Lung (tissue), 12 donors: ENCODE measurements around the gene YWHAE. TPM values are rescaled to one million over a fixed set of nuclear protein-coding genes. Genes with fewer than 3 reads are reported as not detected.
"Not testable (repeated sequence)": the region's sequence is repeated elsewhere in the genome, so short reads cannot be mapped to it uniquely, and the experiment has no call there.

Experiments used
- ATAC-seq: fragments of 200-7000 bp; cut with Tn5 transposase; one replicate; pipeline ENCODE4 v1.9.1; 2020; ENCODE audit warnings: moderate number of reproducible peaks; ENCODE audit not compliant: insufficient read depth, low FRiP score
- DNase-seq, 3 donors: peaks; one replicate each; pipeline ENCODE4 v3.0.0-alpha.2; 2013 to 2017
- H3K27ac ChIP-seq, 2 donors: one replicate each; pipeline ENCODE4 v1.5.1; 2013; ENCODE audit warnings: mild to moderate bottlenecking in 2 of 2, moderate library complexity in 2 of 2, control low read depth in 1 of 2, inconsistent platforms in 1 of 2, low read depth in 1 of 2, low read length in 1 of 2
- H3K27me3 ChIP-seq, 3 donors: one replicate each; pipeline ENCODE4 v1.5.1; 2013; ENCODE audit warnings: low read length in 2 of 3; ENCODE audit not compliant: control insufficient read depth in 3 of 3, insufficient read depth in 3 of 3
- H3K36me3 ChIP-seq, 4 donors: one replicate each; pipeline ENCODE4 v1.5.1; 2013; ENCODE audit warnings: low read length in 4 of 4, mild to moderate bottlenecking in 1 of 4, moderate library complexity in 1 of 4; ENCODE audit not compliant: control insufficient read depth in 4 of 4, insufficient read depth in 4 of 4
- H3K4me1 ChIP-seq, 5 donors: one replicate each; pipeline ENCODE4 v1.5.1; 2013; ENCODE audit warnings: low read length in 5 of 5, mild to moderate bottlenecking in 2 of 5, moderate library complexity in 1 of 5; ENCODE audit not compliant: control insufficient read depth in 5 of 5, insufficient read depth in 5 of 5
- H3K4me3 ChIP-seq: one replicate; pipeline ENCODE4 v1.5.1; 2013; ENCODE audit warnings: mild to moderate bottlenecking, control low read depth, moderate library complexity
- H3K9ac ChIP-seq, 2 donors: one replicate each; pipeline ENCODE4 v1.5.1; 2013; ENCODE audit warnings: low read length in 2 of 2, control low read depth in 1 of 2; ENCODE audit not compliant: insufficient read depth in 1 of 2
- H3K9me3 ChIP-seq, 4 donors: one replicate each; pipeline ENCODE4 v1.5.1; 2013; ENCODE audit warnings: low read length in 3 of 4, mild to moderate bottlenecking in 1 of 4, moderate library complexity in 1 of 4; ENCODE audit not compliant: control insufficient read depth in 4 of 4, insufficient read depth in 3 of 4
- WGBS, 2 donors: extraction: QIAGEN DNeasy Blood & Tissue Kit; methylation state at CpG; one replicate each; pipeline ENCODE4 v1.1.7; 2013; 5-methylcytosine and 5-hydroxymethylcytosine counted together
- polyA plus RNA-seq, 2 donors: library from polyadenylated mRNA; stranded (reverse); fragments of 200-250 nt; gene quantifications; one replicate each; pipeline ENCODE4 v1.2.1, GENCODE V29; 2013
- total RNA-seq, 2 donors: library from RNA; depleted of rRNA in 1 of 2; stranded (reverse); fragments of >200 nt in 1 of 2; gene quantifications; one replicate each; pipeline ENCODE4 v1.2.1, GENCODE V29; 2014 to 2021
- TF ChIP-seq, protein P1 (sequence below): IDR thresholded peaks from 2 replicates; pipeline ENCODE4 v1.5.1; 2012; ENCODE audit warnings: mild to moderate bottlenecking; ENCODE audit errors: control extremely low read depth, extremely low read depth
- donor health status: control.
- donor health status: control.
- donor health status: Bipolar disorder and iron deficiency.
- donor health status: healthy.
- donor health status: DM: yes; HTN: yes; CAD: no.

The YWHAE gene
- total and polyA plus RNA-seq, 4 donors: 348 to 432 (median 395) TPM

- Histone ChIP-seq H3K9me3 (no peaks in the 10 kb centered on the region), H3K27ac (no peak overlapping the region), H3K36me3 (peaks cover 3 to 8% (median 5%) of the 10 kb centered on the region in 4 donors), H3K4me3 (no peak overlapping the region), H3K27me3 (no peaks in the 10 kb centered on the region), H3K4me1 (peaks cover 0 to 19% (median 2%) of the 10 kb centered on the region in 5 donors), H3K9ac (no peak overlapping the region)
- WGBS, 2 donors: 95 to 96% methylated on average over 12 of the region's 12 CpGs
- TF ChIP-seq, protein P1, sequence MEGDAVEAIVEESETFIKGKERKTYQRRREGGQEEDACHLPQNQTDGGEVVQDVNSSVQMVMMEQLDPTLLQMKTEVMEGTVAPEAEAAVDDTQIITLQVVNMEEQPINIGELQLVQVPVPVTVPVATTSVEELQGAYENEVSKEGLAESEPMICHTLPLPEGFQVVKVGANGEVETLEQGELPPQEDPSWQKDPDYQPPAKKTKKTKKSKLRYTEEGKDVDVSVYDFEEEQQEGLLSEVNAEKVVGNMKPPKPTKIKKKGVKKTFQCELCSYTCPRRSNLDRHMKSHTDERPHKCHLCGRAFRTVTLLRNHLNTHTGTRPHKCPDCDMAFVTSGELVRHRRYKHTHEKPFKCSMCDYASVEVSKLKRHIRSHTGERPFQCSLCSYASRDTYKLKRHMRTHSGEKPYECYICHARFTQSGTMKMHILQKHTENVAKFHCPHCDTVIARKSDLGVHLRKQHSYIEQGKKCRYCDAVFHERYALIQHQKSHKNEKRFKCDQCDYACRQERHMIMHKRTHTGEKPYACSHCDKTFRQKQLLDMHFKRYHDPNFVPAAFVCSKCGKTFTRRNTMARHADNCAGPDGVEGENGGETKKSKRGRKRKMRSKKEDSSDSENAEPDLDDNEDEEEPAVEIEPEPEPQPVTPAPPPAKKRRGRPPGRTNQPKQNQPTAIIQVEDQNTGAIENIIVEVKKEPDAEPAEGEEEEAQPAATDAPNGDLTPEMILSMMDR: no peak
- no peak for DNase-seq
- no peak for ATAC-seq
Observed at GRCh38 chr17:1446201-1446600, 46.2 kb upstream of the YWHAE start.

GRCh38 chr17:1445695-1446094 is 45.7 kb upstream of the YWHAE start:
- 90 to 96% methylated on average over 4 of the region's 4 CpGs for WGBS, 2 donors
- not testable (repeated sequence) for H3K9ac ChIP-seq, DNase-seq, ATAC-seq, H3K4me3 ChIP-seq, H3K9me3 ChIP-seq, H3K27ac ChIP-seq, H3K36me3 ChIP-seq, H3K27me3 ChIP-seq
- H3K4me1 ChIP-seq: peaks cover 0 to 19% (median 2%) of the 10 kb centered on the region in 5 donors

DNA sequence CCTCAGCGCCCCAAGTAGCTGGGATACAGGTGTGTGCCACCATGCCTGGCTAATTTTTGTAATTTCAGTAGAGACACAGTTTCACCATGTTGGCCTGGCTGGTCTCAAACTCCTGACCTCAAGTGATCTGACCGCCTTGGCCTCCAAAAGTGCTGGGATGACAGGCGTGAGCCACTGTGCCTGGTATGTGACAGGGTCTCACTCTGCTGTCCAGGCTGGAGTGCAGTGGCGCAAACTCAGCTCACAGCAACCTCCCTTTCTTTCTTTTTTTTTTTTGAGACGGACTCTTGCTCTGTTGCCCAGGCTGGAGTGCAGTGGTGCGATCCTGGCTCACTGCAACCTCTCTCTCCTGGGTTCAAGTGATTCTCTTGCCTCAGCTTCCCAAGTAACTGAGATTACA is 42.7 kb upstream of the YWHAE start:
- peaks cover 0 to 13% (median 0%) of the 10 kb centered on the region in 5 donors for H3K4me1 ChIP-seq
- not testable (repeated sequence) for H3K36me3 ChIP-seq, H3K9ac ChIP-seq, H3K4me3 ChIP-seq, H3K27me3 ChIP-seq, DNase-seq, ATAC-seq, H3K27ac ChIP-seq, H3K9me3 ChIP-seq
- 93 to 98% methylated on average over 6 of the region's 6 CpGs for WGBS, 2 donors

- Histone ChIP-seq H3K36me3 (peaks cover 0 to 5% (median 3%) of the 10 kb centered on the region in 4 donors), H3K4me3 (no peak overlapping the region), H3K27ac (no peak overlapping the region), H3K4me1 (peaks cover 0 to 13% (median 0%) of the 10 kb centered on the region in 5 donors), H3K9me3 (no peaks in the 10 kb centered on the region), H3K27me3 (no peaks in the 10 kb centered on the region), H3K9ac (no peak overlapping the region)
- TF ChIP-seq, protein P1: no peak
- WGBS, 2 donors: 96 to 99% methylated on average over 4 of the region's 4 CpGs
- ATAC-seq (no peak), DNase-seq (no peak)
Observed at GRCh38 chr17:1442187-1442586, 42.2 kb upstream of the YWHAE start.
